Keratinocyte (primary cell): ENCODE data around the gene DSCAML1. TPM values are rescaled to one million over a fixed set of nuclear protein-coding genes. Genes with fewer than 3 reads are reported as not detected.

Experiments used
- DNase-seq: peaks from one replicate; pipeline ENCODE4 v3.0.0-alpha.2; 2011; ENCODE audit warnings: low read depth, missing footprints, low spot score
- FAIRE-seq: peaks from 2 replicates; lab custom pipeline; 2011; peaks lifted over from hg19 to GRCh38; lab: Jason Lieb, UNC
- H2AFZ ChIP-seq: 2 replicates; pipeline ENCODE4 v1.6.0; 2012; ENCODE audit warnings: low read length, control low read depth, inconsistent platforms; ENCODE audit not compliant: control insufficient read depth
- H3K27ac ChIP-seq: 2 replicates; pipeline ENCODE4 v1.5.1; 2011; ENCODE audit warnings: low read length; ENCODE audit not compliant: control insufficient read depth, insufficient read depth
- H3K27me3 ChIP-seq: 3 replicates; pipeline ENCODE4 v1.6.0; 2011; ENCODE audit warnings: low read length; ENCODE audit not compliant: control insufficient read depth, insufficient read depth; ENCODE audit errors: extremely low read depth
- H3K36me3 ChIP-seq, 2 experiments: 2 replicates in 1 of 2; 3 replicates in 1 of 2; pipeline ENCODE4 v1.5.1; 2011; ENCODE audit warnings: low read length in 2 of 2, mild to moderate bottlenecking in 1 of 2; ENCODE audit not compliant: control insufficient read depth in 2 of 2, insufficient read depth in 2 of 2; ENCODE audit errors: extremely low read depth in 1 of 2
- H3K4me1 ChIP-seq: 3 replicates; pipeline ENCODE4 v1.5.1; 2011; ENCODE audit warnings: low read length; ENCODE audit not compliant: control insufficient read depth, insufficient read depth; ENCODE audit errors: extremely low read depth
- H3K4me2 ChIP-seq: 3 replicates; pipeline ENCODE4 v1.6.0; 2011; ENCODE audit warnings: low read depth, low read length; ENCODE audit not compliant: control insufficient read depth, insufficient read depth; ENCODE audit errors: extremely low read depth
- H3K4me3 ChIP-seq, 3 experiments: fragments of 200-600 bp in 1 of 3; sonication (generic) in 1 of 3; 2 replicates in 2 of 3; 3 replicates in 1 of 3; pipeline ENCODE4 v1.5.1; 2011 to 2016; ENCODE audit warnings: low read length in 3 of 3, mild to moderate bottlenecking in 3 of 3, control low read depth in 2 of 3, inconsistent platforms in 1 of 3, low read depth in 1 of 3, mixed read lengths in 1 of 3, mixed run types in 1 of 3, moderate library complexity in 1 of 3; ENCODE audit not compliant: control insufficient read depth in 2 of 3, insufficient read depth in 2 of 3; ENCODE audit errors: extremely low read depth in 1 of 3
- H3K79me2 ChIP-seq: 2 replicates; pipeline ENCODE4 v1.6.0; 2012; ENCODE audit warnings: low read length; ENCODE audit not compliant: control insufficient read depth, insufficient read depth
- H3K9ac ChIP-seq: 3 replicates; pipeline ENCODE4 v1.6.0; 2011; ENCODE audit warnings: low read length; ENCODE audit not compliant: control insufficient read depth, insufficient read depth; ENCODE audit errors: extremely low read depth
- H3K9me1 ChIP-seq: 3 replicates; pipeline ENCODE4 v1.6.0; 2011; ENCODE audit warnings: low read length; ENCODE audit not compliant: control insufficient read depth, insufficient read depth; ENCODE audit errors: extremely low read depth
- H3K9me3 ChIP-seq: 2 replicates; pipeline ENCODE4 v1.5.1; 2012; ENCODE audit warnings: low read depth, low read length; ENCODE audit not compliant: control insufficient read depth
- H4K20me1 ChIP-seq: 3 replicates; pipeline ENCODE4 v1.6.0; 2011; ENCODE audit warnings: low read length; ENCODE audit not compliant: control insufficient read depth, insufficient read depth; ENCODE audit errors: extremely low read depth
- CTCF ChIP-seq, 3 experiments: IDR thresholded peaks in 1 of 3; conservative IDR thresholded peaks in 1 of 3; optimal IDR thresholded peaks in 1 of 3; 2 replicates in 2 of 3; 3 replicates in 1 of 3; pipeline versions ENCODE3 to v1.5.1; 2011; ENCODE audit warnings: low read length in 3 of 3, mild to moderate bottlenecking in 3 of 3, moderate library complexity in 2 of 3, control low read depth in 1 of 3, inconsistent platforms in 1 of 3; ENCODE audit not compliant: insufficient read depth in 2 of 3; ENCODE audit errors: extremely low read depth in 1 of 3
- EZH2 ChIP-seq: IDR thresholded peaks from one replicate; pipeline ENCODE4 v1.6.1; 2012; ENCODE audit warnings: inconsistent platforms, mild to moderate bottlenecking, low read length, moderate library complexity
- dilution Hi-C: fragments of 300-500 bp; cut with MboI; formaldehyde crosslinking; loops from one replicate; pipeline ENCODE4 v1.7.0; 2020; ENCODE audit warnings: low sequenced_read_pairs; ENCODE audit not compliant: extremely low pct_ligation_motif_present
- polyA plus RNA-seq, 5 experiments: library from polyadenylated mRNA; depleted of rRNA in 3 of 5; stranded (reverse) in 3 of 5; stranded (forward) in 1 of 5; unstranded in 1 of 5; fragments of >200 nt; gene quantifications; 1 replicate in 1 of 5; 2 replicates in 3 of 5; 3 replicates in 1 of 5; pipeline versions ENCODE4 v1.2.1 to v1.2.3, GENCODE V29; 2011 to 2012; ENCODE audit warnings: missing spikeins in 2 of 5, low read depth in 1 of 5, low replicate concordance in 1 of 5

Gene DSCAML1
- polyA plus RNA-seq, 1 donor (not counting 4 experiments of a cell fraction or from before 2014, with no cell fraction given): not detected

DNA sequence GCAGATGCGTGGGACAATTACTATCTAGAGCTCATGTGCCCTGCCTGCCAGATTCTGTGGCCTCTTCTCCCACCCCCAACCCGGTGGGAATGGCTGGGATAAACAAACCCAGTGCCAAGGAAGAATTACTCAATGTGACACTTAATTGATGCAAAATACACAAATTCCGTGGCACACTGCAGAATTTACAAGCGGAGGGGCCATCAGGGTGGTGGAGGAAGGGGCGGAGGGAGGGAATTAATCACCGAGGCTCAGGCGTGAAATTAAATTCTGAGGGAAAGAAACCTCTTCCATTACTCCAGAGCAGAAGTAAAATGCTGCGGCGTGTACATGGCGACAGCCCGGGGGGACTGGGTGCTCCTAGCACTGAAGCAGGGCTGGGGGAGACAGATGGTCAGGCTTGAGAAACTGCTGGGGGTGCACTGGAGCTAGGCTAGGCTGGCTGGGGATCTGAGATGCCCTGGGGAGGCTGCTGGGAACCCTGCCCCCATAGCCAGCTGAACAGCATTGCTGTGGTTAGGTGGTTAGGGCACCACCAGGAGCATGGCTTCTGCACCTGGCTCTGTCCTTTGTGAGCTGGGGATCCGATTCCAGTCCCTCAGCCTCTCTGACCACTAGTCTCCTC is 268.8 kb downstream of the DSCAML1 start:
- DNase-seq: no peak
- Histone ChIP-seq H3K4me2 (no peak overlapping the region), H3K79me2 (no peaks in the 10 kb centered on the region), H3K36me3 (no peaks in the 10 kb centered on the region), H3K9me1 (no peaks in the 10 kb centered on the region), H3K9ac (no peak overlapping the region), H4K20me1 (no peaks in the 10 kb centered on the region), H2AFZ (no peak overlapping the region), H3K9me3 (no peaks in the 10 kb centered on the region), H3K4me3 (no peak overlapping the region), H3K27ac (no peak overlapping the region), H3K4me1 (no peaks in the 10 kb centered on the region), H3K27me3 (peaks cover 10% of the 10 kb centered on the region)
- TF ChIP-seq CTCF (optimal IDR thresholded peaks at IDR 0.05 in 1 of 3, IDR thresholded peaks at IDR 0.05 in 1 of 3, conservative IDR thresholded peaks at IDR 0.05 in 1 of 3; ENCODE audit: extremely low read depth in 1 of 3, insufficient read depth in 2 of 3, low read length in 3 of 3) (no peak), EZH2 (no peak)
- FAIRE-seq: no peak
- dilution Hi-C loops: no loop called here

- no peaks in the 10 kb centered on the region for H3K9me3 ChIP-seq
- DNase-seq (no peak), FAIRE-seq (no peak)
- no peak overlapping the region for H3K9ac ChIP-seq
- no peaks in the 10 kb centered on the region for H4K20me1 ChIP-seq
- no peak overlapping the region for H3K4me2 ChIP-seq
- no peaks in the 10 kb centered on the region for H3K79me2 ChIP-seq
- no peak overlapping the region for H2AFZ ChIP-seq
- TF ChIP-seq EZH2 (no peak), CTCF (optimal IDR thresholded peaks at IDR 0.05 in 1 of 3, IDR thresholded peaks at IDR 0.05 in 1 of 3, conservative IDR thresholded peaks at IDR 0.05 in 1 of 3; ENCODE audit: extremely low read depth in 1 of 3, insufficient read depth in 2 of 3, low read length in 3 of 3) (no peak)
- H3K36me3 ChIP-seq: no peaks in the 10 kb centered on the region
- H3K27me3 ChIP-seq: peaks cover 10% of the 10 kb centered on the region
- no peak overlapping the region for H3K4me3 ChIP-seq
- dilution Hi-C loops: no loop called here
- no peak overlapping the region for H3K27ac ChIP-seq
- H3K4me1 ChIP-seq: no peaks in the 10 kb centered on the region
- no peaks in the 10 kb centered on the region for H3K9me1 ChIP-seq
Observed at GRCh38 chr11:117527271-117527670, 269.7 kb downstream of the DSCAML1 start.
